ENCODE data around the gene ATP9B. TPM values are rescaled to one million over a fixed set of nuclear protein-coding genes. Genes with fewer than 3 reads are reported as not detected.

Gene ATP9B
- total RNA-seq, 1 donor from 2014 or later: 12.6 TPM

DNA sequence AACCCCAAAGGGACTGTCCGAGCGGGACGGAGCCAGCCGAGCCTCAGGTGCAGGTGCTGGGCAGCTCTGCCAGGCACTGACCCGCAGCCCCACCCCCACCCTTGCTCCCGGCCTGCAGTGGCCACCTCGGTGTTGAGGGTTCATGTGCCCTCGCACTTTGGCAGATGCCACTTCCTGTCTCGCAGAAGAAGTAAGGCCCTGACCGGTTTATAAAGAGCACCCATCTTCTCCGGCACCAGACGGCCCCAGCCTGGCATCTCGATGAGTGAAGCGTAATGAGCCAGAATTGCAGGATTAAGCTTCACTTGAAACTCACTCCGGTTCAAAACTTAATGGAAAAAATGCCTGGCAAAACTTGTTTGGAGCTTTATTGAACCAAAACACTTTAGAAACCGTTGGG lies 315.6 kb downstream of the ATP9B start:
- no peaks in the 10 kb centered on the region for H3K79me2 ChIP-seq (ENCODE audit: insufficient read depth, low read length)
- H4K20me1 ChIP-seq (ENCODE audit: insufficient read depth, low read length): peaks cover 8% of the 10 kb centered on the region
- no peaks in the 10 kb centered on the region for H3K4me1 ChIP-seq (ENCODE audit: insufficient read depth, low read length)
- H3K27ac Mint-ChIP-seq (ENCODE audit: unreplicated experiment): no peak overlapping the region
- FAIRE-seq (no peak), DNase-seq (ENCODE audit: low read depth) (no peak)
- H3K9ac ChIP-seq (ENCODE audit: low read length): no peak overlapping the region
- H3K36me3 Mint-ChIP-seq (ENCODE audit: low read depth, unreplicated experiment): no peaks in the 10 kb centered on the region
- H3K4me3 ChIP-seq (ENCODE audit: insufficient read depth, low read depth, low read length): no peak overlapping the region
- H3K4me3 Mint-ChIP-seq (ENCODE audit: unreplicated experiment): no peak overlapping the region
- H3K27me3 ChIP-seq (ENCODE audit: insufficient read depth, low read length): peaks cover 21% of the 10 kb centered on the region
- H3K27me3 Mint-ChIP-seq (ENCODE audit: low read depth, unreplicated experiment): peaks cover 18% of the 10 kb centered on the region
- no peak overlapping the region for H3K4me2 ChIP-seq (ENCODE audit: low read length)
- no peaks in the 10 kb centered on the region for H3K9me3 Mint-ChIP-seq (ENCODE audit: unreplicated experiment)
- H3K36me3 ChIP-seq (ENCODE audit: insufficient read depth, low read length): no peaks in the 10 kb centered on the region
- H3K9me3 ChIP-seq (ENCODE audit: insufficient read depth, low read depth, low read length): no peaks in the 10 kb centered on the region
- no peak overlapping the region for H3K27ac ChIP-seq (ENCODE audit: low read depth, low read length)
- H2AFZ ChIP-seq (ENCODE audit: low read depth, low read length): no peak overlapping the region
- TF ChIP-seq EZH2 (IDR thresholded peaks at IDR 0.05; ENCODE audit: insufficient read depth, low read length): no peak
- TF ChIP-seq, protein P1, sequence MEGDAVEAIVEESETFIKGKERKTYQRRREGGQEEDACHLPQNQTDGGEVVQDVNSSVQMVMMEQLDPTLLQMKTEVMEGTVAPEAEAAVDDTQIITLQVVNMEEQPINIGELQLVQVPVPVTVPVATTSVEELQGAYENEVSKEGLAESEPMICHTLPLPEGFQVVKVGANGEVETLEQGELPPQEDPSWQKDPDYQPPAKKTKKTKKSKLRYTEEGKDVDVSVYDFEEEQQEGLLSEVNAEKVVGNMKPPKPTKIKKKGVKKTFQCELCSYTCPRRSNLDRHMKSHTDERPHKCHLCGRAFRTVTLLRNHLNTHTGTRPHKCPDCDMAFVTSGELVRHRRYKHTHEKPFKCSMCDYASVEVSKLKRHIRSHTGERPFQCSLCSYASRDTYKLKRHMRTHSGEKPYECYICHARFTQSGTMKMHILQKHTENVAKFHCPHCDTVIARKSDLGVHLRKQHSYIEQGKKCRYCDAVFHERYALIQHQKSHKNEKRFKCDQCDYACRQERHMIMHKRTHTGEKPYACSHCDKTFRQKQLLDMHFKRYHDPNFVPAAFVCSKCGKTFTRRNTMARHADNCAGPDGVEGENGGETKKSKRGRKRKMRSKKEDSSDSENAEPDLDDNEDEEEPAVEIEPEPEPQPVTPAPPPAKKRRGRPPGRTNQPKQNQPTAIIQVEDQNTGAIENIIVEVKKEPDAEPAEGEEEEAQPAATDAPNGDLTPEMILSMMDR (IDR thresholded peaks at IDR 0.05; ENCODE audit: insufficient read depth, low read depth, low read length): no peak
- peaks cover 2% of the 10 kb centered on the region for H3K4me1 Mint-ChIP-seq (ENCODE audit: low read depth, unreplicated experiment)

DNA sequence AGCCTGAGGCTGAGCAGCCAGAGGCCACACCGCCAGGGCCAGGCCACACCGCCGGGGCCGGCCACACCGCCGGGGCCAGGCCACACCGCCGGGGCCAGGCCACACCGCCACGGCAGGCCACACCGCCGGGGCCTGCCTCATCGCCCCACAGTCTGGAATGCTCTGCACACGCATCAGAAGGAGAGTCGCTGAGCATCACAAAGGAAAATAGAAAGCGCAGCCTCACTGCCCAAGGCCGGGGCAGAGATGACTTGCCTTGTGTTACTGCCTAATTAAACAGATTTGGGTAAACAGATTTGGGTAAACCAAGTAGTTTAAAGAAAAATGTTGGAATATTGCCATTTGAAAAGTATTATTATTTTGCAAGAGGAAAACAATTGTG lies 316.1 kb downstream of the ATP9B start:
- no peak overlapping the region for H2AFZ ChIP-seq (ENCODE audit: low read depth, low read length)
- H3K36me3 ChIP-seq (ENCODE audit: insufficient read depth, low read length): no peaks in the 10 kb centered on the region
- TF ChIP-seq, protein P1 (IDR thresholded peaks at IDR 0.05; ENCODE audit: insufficient read depth, low read depth, low read length): no peak
- TF ChIP-seq EZH2 (IDR thresholded peaks at IDR 0.05; ENCODE audit: insufficient read depth, low read length): no peak
- no peak for DNase-seq (ENCODE audit: low read depth)
- no peak overlapping the region for H3K4me2 ChIP-seq (ENCODE audit: low read length)
- Mint-ChIP-seq H3K27me3 (ENCODE audit: low read depth, unreplicated experiment) (peaks cover 20% of the 10 kb centered on the region), H3K4me3 (ENCODE audit: unreplicated experiment) (no peak overlapping the region), H3K27ac (ENCODE audit: unreplicated experiment) (no peak overlapping the region), H3K36me3 (ENCODE audit: low read depth, unreplicated experiment) (no peaks in the 10 kb centered on the region), H3K9me3 (ENCODE audit: unreplicated experiment) (no peaks in the 10 kb centered on the region), H3K4me1 (ENCODE audit: low read depth, unreplicated experiment) (peaks cover 2% of the 10 kb centered on the region)
- no peaks in the 10 kb centered on the region for H3K9me3 ChIP-seq (ENCODE audit: insufficient read depth, low read depth, low read length)
- no peak overlapping the region for H3K4me3 ChIP-seq (ENCODE audit: insufficient read depth, low read depth, low read length)
- peaks cover 21% of the 10 kb centered on the region for H3K27me3 ChIP-seq (ENCODE audit: insufficient read depth, low read length)
- H3K79me2 ChIP-seq (ENCODE audit: insufficient read depth, low read length): no peaks in the 10 kb centered on the region
- H3K9ac ChIP-seq (ENCODE audit: low read length): no peak overlapping the region
- H4K20me1 ChIP-seq (ENCODE audit: insufficient read depth, low read length): peaks cover 8% of the 10 kb centered on the region
- no peaks in the 10 kb centered on the region for H3K4me1 ChIP-seq (ENCODE audit: insufficient read depth, low read length)
- FAIRE-seq: no peak
- no peak overlapping the region for H3K27ac ChIP-seq (ENCODE audit: low read depth, low read length)

DNA sequence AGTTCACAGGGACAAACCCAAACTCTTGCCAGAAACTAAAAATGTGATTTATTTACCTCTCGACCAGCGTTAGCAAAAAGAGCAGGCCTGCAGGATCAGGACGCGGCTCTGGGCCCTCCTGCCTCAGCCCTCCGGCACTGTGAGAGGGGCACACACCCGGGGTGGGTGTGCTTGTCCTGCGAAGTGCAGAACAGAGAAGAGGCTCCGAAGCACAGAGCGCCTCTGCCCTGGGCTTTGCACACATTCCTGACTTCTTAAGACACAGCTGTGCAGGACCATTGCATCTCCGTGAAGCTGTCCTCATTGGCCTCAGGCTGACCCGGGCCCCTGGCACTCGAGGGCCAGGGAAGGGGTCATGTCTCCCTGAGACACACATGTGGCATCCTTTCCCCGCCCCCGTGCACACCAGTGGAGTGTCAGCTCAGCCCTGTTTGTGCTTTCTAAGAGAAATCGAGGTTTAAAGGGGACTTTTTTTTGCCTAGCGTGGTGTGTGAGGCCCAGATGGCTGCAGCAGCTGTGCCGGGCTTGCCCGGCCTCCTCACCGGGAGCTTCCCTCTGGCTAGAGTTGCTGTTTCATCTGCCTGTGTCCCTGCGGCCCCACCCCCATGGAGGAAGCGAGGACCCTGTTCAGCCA lies 316.6 kb downstream of the ATP9B start:
- no peaks in the 10 kb centered on the region for H3K9me3 ChIP-seq (ENCODE audit: insufficient read depth, low read depth, low read length)
- H3K27me3 ChIP-seq (ENCODE audit: insufficient read depth, low read length): peaks cover 25% of the 10 kb centered on the region
- H3K36me3 ChIP-seq (ENCODE audit: insufficient read depth, low read length): no peaks in the 10 kb centered on the region
- H3K4me3 ChIP-seq (ENCODE audit: insufficient read depth, low read depth, low read length): no peak overlapping the region
- Mint-ChIP-seq H3K9me3 (ENCODE audit: unreplicated experiment) (no peaks in the 10 kb centered on the region), H3K36me3 (ENCODE audit: low read depth, unreplicated experiment) (no peaks in the 10 kb centered on the region), H3K4me1 (ENCODE audit: low read depth, unreplicated experiment) (peaks cover 2% of the 10 kb centered on the region), H3K27me3 (ENCODE audit: low read depth, unreplicated experiment) (peaks cover 23% of the 10 kb centered on the region), H3K27ac (ENCODE audit: unreplicated experiment) (no peak overlapping the region), H3K4me3 (ENCODE audit: unreplicated experiment) (no peak overlapping the region)
- no peak overlapping the region for H3K27ac ChIP-seq (ENCODE audit: low read depth, low read length)
- TF ChIP-seq, protein P1 (IDR thresholded peaks at IDR 0.05; ENCODE audit: insufficient read depth, low read depth, low read length): no peak
- no peak for TF ChIP-seq EZH2 (IDR thresholded peaks at IDR 0.05; ENCODE audit: insufficient read depth, low read length)
- no peak overlapping the region for H3K9ac ChIP-seq (ENCODE audit: low read length)
- peaks cover 8% of the 10 kb centered on the region for H4K20me1 ChIP-seq (ENCODE audit: insufficient read depth, low read length)
- no peak overlapping the region for H2AFZ ChIP-seq (ENCODE audit: low read depth, low read length)
- H3K4me2 ChIP-seq (ENCODE audit: low read length): no peak overlapping the region
- no peak for DNase-seq (ENCODE audit: low read depth)
- no peaks in the 10 kb centered on the region for H3K4me1 ChIP-seq (ENCODE audit: insufficient read depth, low read length)
- FAIRE-seq: no peak
- no peaks in the 10 kb centered on the region for H3K79me2 ChIP-seq (ENCODE audit: insufficient read depth, low read length)

Data from astrocyte (in vitro differentiated cells and primary cell).